ENCODE results near the gene HHIPL1.

- TF ChIP-seq CTCF (IDR thresholded peaks at IDR 0.05; ENCODE audit: insufficient read depth, low read depth, low read length) (no peak), EZH2 (IDR thresholded peaks at IDR 0.05; ENCODE audit: insufficient read depth, low read length) (no peak)
These were observed 35.1 kb downstream of the HHIPL1 start for GRCh38 chr14:99679996-99680395.
